Neural cell (in vitro differentiated cells): ENCODE data around the gene TMC2.

Experiments
- CTCF ChIP-seq: fragments of 450-650 bp; IDR thresholded peaks from 2 replicates; pipeline ENCODE4 v1.5.1; 2014; ENCODE audit warnings: antibody characterized with exemption, mild to moderate bottlenecking, moderate library complexity; ENCODE audit not compliant: poor library complexity, severe bottlenecking
- EP300 ChIP-seq: fragments of 450-650 bp; conservative IDR thresholded peaks from 2 replicates; pipeline ENCODE4 v1.6.1; 2014; ENCODE audit warnings: antibody characterized with exemption, mild to moderate bottlenecking, moderate library complexity; ENCODE audit not compliant: poor library complexity, severe bottlenecking
- EZH2 ChIP-seq: fragments of 200-600, 300-800 bp; shearing (Covaris generic), sonication (generic); IDR thresholded peaks from 2 replicates; pipeline ENCODE4 v1.6.1; 2014; ENCODE audit warnings: antibody characterized with exemption, low read length, borderline replicate concordance, mild to moderate bottlenecking; ENCODE audit not compliant: insufficient read depth, poor library complexity, severe bottlenecking
- MXI1 ChIP-seq: fragments of 450-650 bp; conservative IDR thresholded peaks from 2 replicates; pipeline ENCODE4 v1.6.1; 2014; ENCODE audit warnings: antibody characterized with exemption, mild to moderate bottlenecking; ENCODE audit not compliant: poor library complexity, severe bottlenecking
- POLR2AphosphoS5 ChIP-seq: IDR thresholded peaks from 2 replicates; pipeline ENCODE4 v1.6.1; 2012
- SMC3 ChIP-seq: fragments of 450-650 bp; conservative IDR thresholded peaks from 2 replicates; pipeline ENCODE4 v1.6.1; 2014; ENCODE audit warnings: antibody characterized with exemption, mild to moderate bottlenecking, moderate library complexity; ENCODE audit not compliant: poor library complexity
- TF ChIP-seq, protein P1 (sequence below): IDR thresholded peaks from 2 replicates; pipeline ENCODE4 v1.6.1; 2012; ENCODE audit warnings: borderline replicate concordance

- TF ChIP-seq EZH2 (no peak), EP300 (no peak), MXI1 (no peak), CTCF (no peak), POLR2AphosphoS5 (no peak), SMC3 (no peak)
- TF ChIP-seq, protein P1, sequence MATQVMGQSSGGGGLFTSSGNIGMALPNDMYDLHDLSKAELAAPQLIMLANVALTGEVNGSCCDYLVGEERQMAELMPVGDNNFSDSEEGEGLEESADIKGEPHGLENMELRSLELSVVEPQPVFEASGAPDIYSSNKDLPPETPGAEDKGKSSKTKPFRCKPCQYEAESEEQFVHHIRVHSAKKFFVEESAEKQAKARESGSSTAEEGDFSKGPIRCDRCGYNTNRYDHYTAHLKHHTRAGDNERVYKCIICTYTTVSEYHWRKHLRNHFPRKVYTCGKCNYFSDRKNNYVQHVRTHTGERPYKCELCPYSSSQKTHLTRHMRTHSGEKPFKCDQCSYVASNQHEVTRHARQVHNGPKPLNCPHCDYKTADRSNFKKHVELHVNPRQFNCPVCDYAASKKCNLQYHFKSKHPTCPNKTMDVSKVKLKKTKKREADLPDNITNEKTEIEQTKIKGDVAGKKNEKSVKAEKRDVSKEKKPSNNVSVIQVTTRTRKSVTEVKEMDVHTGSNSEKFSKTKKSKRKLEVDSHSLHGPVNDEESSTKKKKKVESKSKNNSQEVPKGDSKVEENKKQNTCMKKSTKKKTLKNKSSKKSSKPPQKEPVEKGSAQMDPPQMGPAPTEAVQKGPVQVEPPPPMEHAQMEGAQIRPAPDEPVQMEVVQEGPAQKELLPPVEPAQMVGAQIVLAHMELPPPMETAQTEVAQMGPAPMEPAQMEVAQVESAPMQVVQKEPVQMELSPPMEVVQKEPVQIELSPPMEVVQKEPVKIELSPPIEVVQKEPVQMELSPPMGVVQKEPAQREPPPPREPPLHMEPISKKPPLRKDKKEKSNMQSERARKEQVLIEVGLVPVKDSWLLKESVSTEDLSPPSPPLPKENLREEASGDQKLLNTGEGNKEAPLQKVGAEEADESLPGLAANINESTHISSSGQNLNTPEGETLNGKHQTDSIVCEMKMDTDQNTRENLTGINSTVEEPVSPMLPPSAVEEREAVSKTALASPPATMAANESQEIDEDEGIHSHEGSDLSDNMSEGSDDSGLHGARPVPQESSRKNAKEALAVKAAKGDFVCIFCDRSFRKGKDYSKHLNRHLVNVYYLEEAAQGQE = no peak
Observed at GRCh38 chr20:2610326-2610725, 74.0 kb downstream of the TMC2 start.
